HepG2 (cell line): ENCODE results near the gene TDRD9. TPM values are rescaled to one million over a fixed set of nuclear protein-coding genes. Genes with fewer than 3 reads are reported as not detected.

ENCODE experiments used
- ARID2 ChIP-seq: sonication (generic); formaldehyde crosslinking; IDR thresholded peaks from 2 replicates; pipeline ENCODE4 v1.8.1; 2022; ENCODE audit warnings: mild to moderate bottlenecking, missing genetic modification reagents, borderline replicate concordance
- ATF7 ChIP-seq, 2 experiments: fragments of 450-650 bp in 1 of 2; sonication (generic) in 1 of 2; formaldehyde crosslinking in 1 of 2; IDR thresholded peaks; 2 replicates each; pipeline versions ENCODE4 v1.4.0 to v1.6.1; 2016 to 2020; ENCODE audit warnings: antibody characterized with exemption in 1 of 2, mild to moderate bottlenecking in 1 of 2, missing genetic modification reagents in 1 of 2
- CEBPB ChIP-seq: IDR thresholded peaks from 2 replicates; pipeline ENCODE4 v1.6.1; 2011; ENCODE audit warnings: low read depth, low read length, improper control_type of control experiment, borderline replicate concordance
- CEBPG ChIP-seq: IDR thresholded peaks from 2 replicates; pipeline ENCODE4 v1.6.1; 2016
- FOXA3 ChIP-seq: IDR thresholded peaks from 2 replicates; pipeline ENCODE4 v1.6.1; 2016; ENCODE audit warnings: missing genetic modification reagents, missing compliant biosample characterization
- HMGXB3 ChIP-seq: sonication (generic); formaldehyde crosslinking; IDR thresholded peaks from 2 replicates; pipeline ENCODE4 v1.4.0; 2020; ENCODE audit warnings: missing genetic modification reagents, borderline replicate concordance
- HOMEZ ChIP-seq: IDR thresholded peaks from 2 replicates; pipeline ENCODE4 v1.6.1; 2016; ENCODE audit warnings: low read depth
- KDM3A ChIP-seq: IDR thresholded peaks from 2 replicates; pipeline ENCODE4 v1.6.1; 2018; ENCODE audit warnings: low read depth, missing compliant biosample characterization
- POGZ ChIP-seq: sonication (generic); formaldehyde crosslinking; IDR thresholded peaks from 2 replicates; pipeline ENCODE4 v1.4.0; 2020; ENCODE audit warnings: mild to moderate bottlenecking, missing genetic modification reagents
- REPIN1 ChIP-seq: sonication (generic); formaldehyde crosslinking; IDR thresholded peaks from 2 replicates; pipeline ENCODE4 v1.8.0; 2022; ENCODE audit warnings: missing genetic modification reagents, low read depth, mild to moderate bottlenecking, borderline replicate concordance
- SCMH1 ChIP-seq: sonication (generic); formaldehyde crosslinking; IDR thresholded peaks from 2 replicates; pipeline ENCODE4 v1.9.0; 2021; ENCODE audit warnings: missing genetic modification reagents, mild to moderate bottlenecking, borderline replicate concordance
- SIN3A ChIP-seq: IDR thresholded peaks from 2 replicates; pipeline ENCODE4 v1.6.1; 2011; ENCODE audit warnings: low read depth, mild to moderate bottlenecking, control low read depth, low read length, borderline replicate concordance
- SIX1 ChIP-seq: sonication (generic); formaldehyde crosslinking; IDR thresholded peaks from 2 replicates; pipeline ENCODE4 v1.4.0; 2020; ENCODE audit warnings: missing genetic modification reagents, borderline replicate concordance
- SUZ12 ChIP-seq: fragments of 150-350 bp; IDR thresholded peaks from 2 replicates; pipeline ENCODE4 v1.6.1; 2014; ENCODE audit warnings: low read depth, low read length
- TGIF2 ChIP-seq: IDR thresholded peaks from 2 replicates; pipeline ENCODE4 v1.6.1; 2016; ENCODE audit warnings: control low read depth, missing compliant biosample characterization
- THRA ChIP-seq: sonication (generic); formaldehyde crosslinking; IDR thresholded peaks from 2 replicates; pipeline ENCODE4 v1.4.0; 2020; ENCODE audit warnings: missing genetic modification reagents, borderline replicate concordance
- ZIK1 ChIP-seq: sonication (generic); formaldehyde crosslinking; IDR thresholded peaks from 2 replicates; pipeline ENCODE4 v1.5.0; 2020; ENCODE audit warnings: mild to moderate bottlenecking, low read depth, missing genetic modification reagents, borderline replicate concordance
- ZNF331 ChIP-seq: sonication (generic); formaldehyde crosslinking; IDR thresholded peaks from 2 replicates; pipeline ENCODE4 v1.4.0; 2020; ENCODE audit warnings: missing genetic modification reagents
- ZNF44 ChIP-seq: sonication (generic); formaldehyde crosslinking; IDR thresholded peaks from 2 replicates; pipeline ENCODE4 v1.5.1; 2020; ENCODE audit warnings: mild to moderate bottlenecking, missing genetic modification reagents
- ZNF792 ChIP-seq: IDR thresholded peaks from 2 replicates; pipeline ENCODE4 v1.6.1; 2016
- ZNF839 ChIP-seq: sonication (generic); formaldehyde crosslinking; IDR thresholded peaks from 2 replicates; pipeline ENCODE4 v1.4.0; 2020; ENCODE audit warnings: missing genetic modification reagents, mild to moderate bottlenecking, borderline replicate concordance
- ZNF879 ChIP-seq: sonication (generic); formaldehyde crosslinking; IDR thresholded peaks from 2 replicates; pipeline ENCODE4 v1.8.1; 2023; ENCODE audit warnings: missing genetic modification reagents
- polyA plus RNA-seq, 8 experiments: library from polyadenylated mRNA; depleted of rRNA in 3 of 8; stranded (reverse) in 7 of 8; unstranded in 1 of 8; fragments of >200 nt; fragmentation: Illumina TruSeq in 4 of 8; extraction: Trizol in 4 of 8; gene quantifications; 2 replicates each; pipeline versions ENCODE4 v1.2.1 to v1.2.3, GENCODE V29; 2011 to 2016; ENCODE audit warnings: low read depth in 4 of 8, missing spikeins in 1 of 8, mixed read lengths in 1 of 8; ENCODE audit not compliant: insufficient read depth in 1 of 8
- total RNA-seq, 5 experiments: library from RNA; depleted of rRNA; stranded (reverse); fragments of >200 nt; fragmentation: Illumina TruSeq; extraction: Trizol; gene quantifications; 2 replicates each; pipeline ENCODE4 v1.2.3, GENCODE V29; 2016; ENCODE audit warnings: low read depth in 1 of 5

The TDRD9 gene
- total and polyA plus RNA-seq, 2 of the 13 experiments (the other 11 are each of a cell fraction or from before 2014, with no cell fraction given) = not detected

GRCh38 chr14:103886304-103887169, 41.7 kb upstream of the TDRD9 start (continued):
- TF ChIP-seq TGIF2 (CRISPR knock-in tag) = no peak
- TF ChIP-seq HOMEZ = no peak
- TF ChIP-seq POGZ = no peak
- peak; percentile 98 for TF ChIP-seq SIX1 (CRISPR knock-in tag)
- TF ChIP-seq SIN3A = no peak
- TF ChIP-seq ZIK1 = no peak
- peak; percentile 77 for TF ChIP-seq THRA (CRISPR knock-in tag)
- TF ChIP-seq FOXA3 (CRISPR knock-in tag) = peak; percentile 48; the same call in 1 of the 2 replicates
- TF ChIP-seq ATF7 (IDR thresholded peaks at IDR 0.05) = no peak
- TF ChIP-seq ATF7 (CRISPR knock-in tag; IDR thresholded peaks at IDR 0.05) = no peak
- 0 out of 2 replicates have a peak, but pooled peaks have one; percentile 27 for TF ChIP-seq HMGXB3
- no peak for TF ChIP-seq ZNF879 (CRISPR knock-in tag)
- no peak for TF ChIP-seq SUZ12
- TF ChIP-seq ARID2 (CRISPR knock-in tag) = peak; percentile 85; the same call in 1 of the 2 replicates
- no peak for TF ChIP-seq KDM3A (CRISPR knock-in tag)
- no peak for TF ChIP-seq SCMH1 (CRISPR knock-in tag)
- TF ChIP-seq CEBPG = peak; percentile 84
- peak; percentile 73; the same call in 1 of the 2 replicates for TF ChIP-seq ZNF331 (CRISPR knock-in tag)
- peak; percentile 63; the same call in 1 of the 2 replicates for TF ChIP-seq REPIN1 (CRISPR knock-in tag)
- no peak for TF ChIP-seq ZNF44 (CRISPR knock-in tag)
- TF ChIP-seq CEBPB = peak; percentile 87
- peak; percentile 72; the same call in 1 of the 2 replicates for TF ChIP-seq ZNF792 (CRISPR knock-in tag)
- TF ChIP-seq ZNF839 (CRISPR knock-in tag) = 0 out of 2 replicates have a peak, but pooled peaks have one; percentile 28
